Activated T-helper 1 cell treated with anti-CD3 and anti-CD28 coated beads, Interleukin-2, amount 50 U/mL, for 16 hours (primary cell): ENCODE results near the gene ZFPM1.

Experiments used
- DNase-seq, 2 donors: peaks; one replicate each; pipeline ENCODE4 v3.0.0-alpha.2; 2020; ENCODE audit warnings: low read depth in 1 of 2, low spot score in 1 of 2

The ZFPM1 gene

DNA sequence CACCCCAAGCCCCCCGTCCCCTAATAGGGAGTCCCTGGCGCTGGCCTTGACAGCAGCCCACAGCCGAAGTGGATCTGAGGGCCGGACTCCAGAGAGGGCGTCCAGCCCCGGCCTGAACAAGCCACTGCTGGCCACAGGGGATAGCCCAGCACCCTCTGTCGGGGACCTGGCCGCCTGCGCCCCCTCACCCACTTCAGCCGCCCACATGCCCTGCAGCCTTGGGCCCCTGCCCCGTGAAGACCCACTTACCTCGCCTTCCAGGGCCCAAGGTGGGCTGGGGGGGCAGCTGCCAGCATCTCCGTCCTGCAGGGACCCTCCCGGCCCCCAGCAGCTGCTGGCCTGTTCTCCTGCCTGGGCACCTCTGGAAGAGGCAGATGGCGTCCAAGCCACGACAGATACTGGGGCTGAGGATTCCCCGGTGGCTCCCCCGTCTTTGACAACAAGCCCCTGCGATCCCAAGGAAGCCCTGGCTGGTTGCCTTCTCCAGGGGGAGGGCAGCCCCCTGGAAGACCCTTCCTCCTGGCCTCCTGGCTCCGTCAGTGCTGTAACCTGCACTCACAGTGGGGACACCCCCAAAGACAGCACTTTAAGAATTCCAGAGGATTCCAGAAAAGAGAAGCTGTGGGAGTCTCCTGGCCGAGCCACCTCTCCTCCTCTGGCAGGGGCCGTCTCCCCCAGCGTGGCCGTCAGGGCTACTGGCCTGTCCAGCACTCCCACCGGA lies 19.3 kb upstream of the ZFPM1 start:
- no peak for DNase-seq

DNA sequence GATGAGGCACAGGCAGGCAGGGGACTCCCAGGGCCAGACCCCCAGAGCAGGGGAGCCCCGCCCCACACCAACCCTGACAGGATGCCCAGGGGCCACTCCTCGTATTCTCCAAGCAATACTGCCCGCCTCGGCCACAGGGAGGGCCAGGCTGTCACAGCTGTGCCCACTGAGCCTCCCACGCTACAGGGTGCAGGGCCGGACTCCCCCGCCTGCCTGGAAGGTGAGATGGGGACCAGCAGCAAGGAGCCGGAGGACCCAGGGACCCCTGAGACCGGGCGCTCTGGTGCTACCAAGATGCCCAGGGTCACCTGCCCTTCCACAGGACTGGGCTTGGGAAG lies 18.8 kb upstream of the ZFPM1 start:
- no peak for DNase-seq

DNA sequence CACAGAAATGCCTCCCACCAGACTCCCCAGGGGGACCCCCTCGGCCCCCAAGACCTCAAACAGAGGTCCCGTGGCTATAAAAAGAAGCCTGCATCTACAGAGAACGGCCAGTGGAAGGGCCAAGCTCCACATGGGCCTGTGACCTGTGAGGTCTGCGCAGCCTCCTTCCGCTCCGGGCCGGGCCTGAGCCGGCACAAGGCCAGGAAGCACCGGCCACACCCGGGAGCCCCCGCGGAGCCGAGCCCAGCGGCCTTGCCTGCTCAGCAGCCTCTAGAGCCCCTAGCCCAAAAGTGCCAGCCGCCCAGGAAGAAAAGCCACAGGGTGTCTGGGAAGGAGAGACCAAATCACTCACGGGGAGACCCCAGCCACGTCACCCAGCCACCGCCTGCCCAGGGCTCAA lies 18.3 kb upstream of the ZFPM1 start:
- no peak for DNase-seq

DNA sequence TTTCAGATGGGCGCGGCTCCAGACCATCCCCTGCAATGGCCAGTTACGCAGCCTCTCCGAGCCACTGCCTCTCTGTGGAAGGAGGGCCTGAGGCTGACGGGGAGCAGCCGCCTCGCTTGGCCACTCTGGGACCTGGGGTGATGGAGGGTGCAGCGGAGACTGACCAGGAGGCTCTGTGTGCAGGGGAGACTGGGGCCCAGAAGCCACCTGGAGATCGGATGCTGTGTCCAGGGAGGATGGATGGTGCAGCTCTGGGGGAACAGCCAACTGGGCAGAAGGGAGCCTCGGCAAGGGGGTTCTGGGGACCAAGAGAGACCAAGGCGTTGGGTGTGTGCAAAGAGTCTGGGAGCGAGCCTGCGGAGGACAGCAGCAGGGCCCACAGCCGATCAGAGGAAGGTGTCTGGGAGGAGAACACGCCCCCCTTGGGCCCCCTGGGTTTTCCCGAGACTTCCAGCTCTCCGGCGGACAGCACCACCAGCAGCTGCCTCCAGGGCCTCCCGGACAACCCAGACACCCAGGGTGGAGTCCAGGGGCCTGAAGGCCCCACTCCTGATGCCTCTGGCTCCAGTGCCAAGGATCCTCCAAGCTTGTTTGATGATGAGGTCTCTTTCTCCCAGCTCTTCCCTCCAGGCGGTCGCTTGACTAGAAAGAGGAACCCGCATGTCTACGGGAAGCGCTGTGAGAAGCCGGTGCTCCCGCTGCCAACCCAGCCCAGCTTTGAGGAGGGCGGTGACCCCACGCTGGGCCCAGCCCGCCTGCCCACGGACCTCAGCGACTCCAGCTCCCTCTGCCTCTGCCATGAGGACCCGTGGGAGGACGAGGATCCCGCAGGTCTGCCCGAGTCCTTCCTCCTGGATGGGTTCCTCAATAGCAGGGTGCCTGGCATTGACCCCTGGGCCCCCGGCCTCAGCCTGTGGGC lies 17.4 kb upstream of the ZFPM1 start:
- DNase-seq = no peak

DNA sequence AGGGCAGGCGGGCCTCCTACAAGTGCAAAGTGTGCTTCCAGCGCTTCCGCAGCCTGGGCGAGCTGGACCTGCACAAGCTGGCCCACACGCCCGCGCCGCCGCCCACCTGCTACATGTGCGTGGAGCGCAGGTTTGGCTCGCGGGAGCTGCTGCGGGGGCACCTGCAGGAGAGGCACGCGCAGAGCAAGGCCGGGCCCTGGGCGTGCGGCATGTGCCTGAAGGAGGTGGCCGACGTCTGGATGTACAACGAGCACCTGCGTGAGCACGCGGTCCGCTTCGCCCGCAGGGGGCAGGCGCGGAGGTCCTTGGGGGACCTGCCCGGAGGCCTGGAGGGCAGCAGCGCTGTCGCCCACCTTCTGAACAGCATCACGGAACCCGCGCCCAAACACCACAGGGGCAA lies 16.3 kb upstream of the ZFPM1 start:
- no peak for DNase-seq

DNA sequence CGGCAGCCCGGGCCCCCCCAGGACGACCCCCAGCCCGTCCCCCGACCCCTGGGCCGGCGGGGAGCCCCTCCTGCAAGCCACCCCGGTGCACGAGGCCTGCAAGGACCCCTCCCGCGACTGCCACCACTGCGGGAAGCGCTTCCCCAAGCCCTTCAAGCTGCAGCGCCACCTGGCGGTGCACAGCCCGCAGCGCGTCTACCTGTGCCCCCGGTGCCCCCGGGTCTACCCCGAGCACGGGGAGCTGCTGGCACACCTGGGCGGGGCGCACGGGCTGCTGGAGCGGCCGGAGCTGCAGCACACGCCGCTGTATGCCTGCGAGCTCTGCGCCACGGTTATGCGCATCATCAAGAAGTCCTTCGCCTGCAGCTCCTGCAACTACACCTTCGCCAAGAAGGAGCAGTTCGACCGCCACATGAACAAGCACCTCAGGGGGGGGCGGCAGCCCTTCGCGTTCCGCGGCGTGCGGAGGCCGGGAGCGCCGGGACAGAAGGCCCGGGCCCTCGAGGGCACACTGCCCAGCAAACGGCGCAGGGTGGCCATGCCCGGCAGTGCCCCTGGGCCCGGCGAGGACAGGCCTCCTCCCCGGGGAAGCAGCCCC lies 15.6 kb upstream of the ZFPM1 start:
- DNase-seq = peak; percentile 29 to 63

DNA sequence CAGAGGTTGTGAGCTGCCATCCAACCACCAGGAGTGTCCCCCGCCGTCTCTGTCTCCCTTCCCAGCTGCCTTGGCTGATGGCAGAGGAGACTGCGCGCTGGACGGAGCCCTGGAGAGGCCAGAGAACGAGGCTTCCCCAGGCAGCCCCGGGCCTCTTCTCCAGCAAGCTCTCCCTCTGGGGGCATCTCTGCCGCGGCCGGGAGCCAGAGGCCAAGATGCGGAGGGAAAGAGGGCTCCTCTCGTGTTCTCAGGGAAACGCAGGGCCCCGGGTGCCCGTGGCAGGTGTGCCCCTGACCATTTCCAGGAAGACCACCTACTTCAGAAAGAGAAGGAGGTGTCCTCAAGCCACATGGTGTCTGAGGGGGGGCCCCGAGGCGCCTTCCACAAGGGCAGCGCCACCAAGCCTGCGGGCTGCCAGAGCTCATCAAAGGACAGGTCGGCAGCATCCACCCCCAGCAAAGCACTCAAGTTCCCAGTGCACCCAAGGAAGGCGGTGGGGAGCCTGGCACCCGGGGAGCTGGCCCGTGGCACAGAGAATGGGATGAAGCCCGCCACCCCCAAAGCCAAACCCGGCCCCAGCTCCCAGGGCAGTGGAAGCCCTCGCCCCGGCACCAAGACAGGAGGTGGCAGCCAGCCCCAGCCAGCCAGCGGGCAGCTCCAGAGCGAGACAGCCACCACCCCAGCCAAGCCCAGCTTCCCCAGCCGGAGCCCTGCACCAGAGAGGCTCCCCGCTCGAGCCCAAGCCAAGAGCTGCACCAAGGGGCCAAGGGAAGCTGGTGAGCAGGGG lies 14.8 kb upstream of the ZFPM1 start:
- DNase-seq = no peak

DNA sequence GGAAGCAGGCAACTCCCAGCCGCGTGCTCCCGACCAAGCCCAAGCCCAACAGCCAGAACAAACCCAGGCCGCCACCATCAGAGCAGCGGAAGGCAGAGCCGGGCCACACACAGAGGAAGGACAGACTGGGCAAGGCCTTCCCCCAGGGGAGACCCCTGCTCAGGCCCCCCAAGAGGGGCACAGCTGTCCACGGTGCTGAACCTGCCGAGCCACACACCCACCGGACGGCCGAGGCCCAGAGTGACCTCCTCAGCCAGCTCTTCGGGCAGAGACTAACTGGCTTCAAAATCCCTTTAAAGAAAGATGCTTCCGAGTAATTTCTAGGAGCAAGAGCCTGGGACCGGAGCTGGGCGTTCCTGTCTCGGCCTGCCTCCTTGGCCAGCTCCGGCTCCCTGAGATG lies 14.1 kb upstream of the ZFPM1 start:
- DNase-seq = no peak

DNA sequence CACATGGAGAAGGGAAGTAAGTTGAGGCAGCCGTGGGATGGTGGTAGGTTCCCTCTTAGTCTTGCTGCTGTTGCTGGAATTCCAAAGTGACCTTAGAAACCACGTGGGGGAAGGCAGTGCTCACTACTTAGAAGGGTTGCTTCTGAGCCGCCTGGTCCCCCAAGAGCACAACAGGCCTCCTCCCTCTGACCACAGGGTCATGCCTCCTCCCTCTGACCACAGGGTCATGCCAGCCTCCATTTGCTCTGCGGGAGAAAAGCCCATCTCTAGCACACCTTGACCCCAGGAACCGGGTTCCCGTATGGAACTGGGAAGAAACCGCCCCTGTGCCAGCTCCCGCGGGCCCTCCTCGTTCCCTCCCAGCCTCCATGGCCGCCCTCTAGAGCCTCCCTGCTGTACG lies 13.4 kb upstream of the ZFPM1 start:
- DNase-seq = no peak

DNA sequence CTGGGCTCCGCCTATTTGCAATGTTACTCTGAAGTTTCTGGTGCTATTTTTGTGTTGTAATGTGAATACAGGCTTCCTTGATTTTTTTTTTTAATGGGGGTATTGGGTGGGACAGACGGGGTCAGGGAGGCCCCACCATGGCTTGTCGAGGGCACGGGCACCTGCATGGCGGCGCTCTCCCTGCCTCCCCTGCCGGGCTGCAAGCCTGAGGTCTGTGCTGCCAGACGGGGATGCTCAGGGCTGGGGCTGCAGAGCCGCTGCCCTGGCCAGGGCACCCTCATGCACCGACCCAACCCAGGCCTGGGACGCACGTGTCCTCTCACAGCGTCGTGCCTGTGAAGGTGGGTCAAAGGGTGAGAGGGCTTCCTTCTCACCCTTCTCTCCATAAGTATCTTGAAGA lies 13.0 kb upstream of the ZFPM1 start:
- DNase-seq = no peak

DNA sequence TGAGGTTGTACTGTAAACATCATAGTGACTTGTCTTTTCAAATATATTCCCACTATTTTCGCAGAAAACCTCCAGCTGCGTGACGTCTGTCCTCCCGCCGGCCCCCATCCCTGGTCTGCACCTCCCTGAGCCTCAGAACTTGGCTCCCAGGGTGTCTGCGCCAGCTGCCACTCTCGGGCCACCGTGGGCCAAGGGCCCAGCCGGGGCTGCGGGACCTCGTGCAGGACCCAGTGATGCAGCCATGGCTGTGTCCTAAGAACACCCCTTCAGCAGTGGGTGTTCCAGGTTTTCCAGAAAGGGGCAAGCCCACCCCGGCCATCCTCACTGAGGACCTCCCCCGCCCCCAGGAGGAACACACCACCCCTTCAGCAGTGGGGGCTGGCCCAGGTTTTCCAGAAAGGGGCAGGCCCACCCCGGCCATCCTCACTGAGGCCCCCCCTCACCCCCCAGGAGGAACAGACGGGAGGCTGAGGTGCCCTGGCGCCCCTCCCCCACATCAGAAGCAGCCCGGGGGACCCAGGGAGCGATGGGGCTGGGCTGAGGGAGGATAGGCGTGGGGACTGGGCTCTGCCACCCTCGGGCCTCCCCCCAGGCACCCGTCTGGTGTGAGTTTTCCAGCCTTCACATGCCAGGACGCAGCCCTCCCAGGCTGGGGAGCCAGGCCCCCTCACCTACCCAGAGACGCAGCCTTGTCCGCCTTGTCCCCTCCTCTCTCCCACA lies 12.2 kb upstream of the ZFPM1 start:
- DNase-seq = no peak

DNA sequence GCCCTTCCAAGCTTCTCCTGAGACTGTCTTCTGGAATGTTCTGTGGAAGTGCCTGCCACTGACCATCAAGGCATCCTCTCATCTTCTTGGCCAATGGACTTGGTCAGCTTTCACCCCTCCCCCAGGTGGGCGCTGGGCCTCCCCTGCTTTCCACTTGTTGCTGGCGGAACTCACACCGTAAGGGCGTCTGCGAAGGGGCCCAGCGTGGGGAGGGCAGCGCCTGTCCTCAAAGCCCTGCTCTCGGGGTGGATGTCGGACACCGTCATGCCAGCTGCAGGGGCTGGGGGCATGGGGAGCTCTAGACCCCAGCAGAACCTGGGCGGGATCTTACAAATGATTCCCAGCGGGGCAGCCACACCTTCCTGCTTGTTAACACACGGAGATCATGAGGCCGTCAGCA lies 11.6 kb upstream of the ZFPM1 start:
- no peak for DNase-seq

DNA sequence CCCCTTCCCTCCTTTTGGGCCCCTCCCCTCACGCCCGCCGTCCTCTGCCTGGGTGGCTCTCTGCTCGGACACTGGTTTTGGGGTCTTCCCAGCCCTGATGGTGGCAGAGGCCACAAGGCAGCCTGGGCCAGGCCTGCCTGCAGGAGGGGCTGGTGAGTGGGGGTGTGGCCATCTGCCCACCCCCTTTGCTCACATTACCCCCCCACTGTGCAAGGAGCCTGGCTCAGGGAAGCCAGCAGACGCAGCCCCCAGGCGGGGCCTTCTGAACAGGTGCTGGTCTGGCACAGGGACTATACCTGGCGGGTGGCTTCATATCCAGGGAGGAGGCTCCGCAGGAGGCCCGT lies 10.7 kb upstream of the ZFPM1 start:
- DNase-seq = no peak

DNA sequence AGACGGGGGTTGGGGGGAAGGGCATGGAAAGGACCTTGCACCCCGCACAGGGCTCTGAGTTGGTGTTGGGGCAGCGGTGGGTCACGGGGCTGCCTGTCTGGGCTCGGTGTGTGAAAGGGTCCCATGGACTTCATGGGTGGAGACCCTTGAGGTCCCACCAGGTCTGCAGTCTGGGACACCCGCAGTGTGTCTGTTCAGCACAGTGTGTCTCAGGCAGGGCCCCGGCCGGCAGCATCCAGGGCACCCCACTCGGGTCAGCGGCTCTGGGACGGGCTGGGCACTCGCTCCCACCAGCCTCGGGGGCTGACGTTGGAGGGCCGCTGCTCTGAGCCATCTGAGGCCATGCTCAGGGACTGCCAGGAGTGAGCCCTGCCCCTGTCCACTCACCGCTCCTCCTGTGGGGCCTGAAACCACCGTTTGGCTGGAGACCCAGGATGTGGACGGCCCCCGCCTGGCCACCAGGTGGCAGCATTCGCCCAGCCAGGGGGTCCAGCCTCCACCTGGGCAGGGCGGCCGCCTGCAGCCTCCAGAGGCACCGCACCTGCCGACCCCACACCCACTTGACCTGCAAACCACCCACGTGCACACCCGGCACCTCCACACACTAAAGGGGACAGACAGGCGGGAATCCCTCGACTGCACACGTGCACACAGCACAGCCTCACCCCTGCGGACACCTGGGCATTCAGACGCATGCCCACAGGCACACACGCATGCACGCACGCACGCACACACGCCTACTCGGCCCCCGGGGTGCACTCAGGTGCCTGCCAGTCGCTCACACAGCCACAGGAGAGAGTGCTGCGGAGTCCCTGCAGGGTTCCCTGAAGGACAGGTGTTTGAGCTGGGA lies 10.1 kb upstream of the ZFPM1 start:
- DNase-seq = peak; percentile 68 to 74

DNA sequence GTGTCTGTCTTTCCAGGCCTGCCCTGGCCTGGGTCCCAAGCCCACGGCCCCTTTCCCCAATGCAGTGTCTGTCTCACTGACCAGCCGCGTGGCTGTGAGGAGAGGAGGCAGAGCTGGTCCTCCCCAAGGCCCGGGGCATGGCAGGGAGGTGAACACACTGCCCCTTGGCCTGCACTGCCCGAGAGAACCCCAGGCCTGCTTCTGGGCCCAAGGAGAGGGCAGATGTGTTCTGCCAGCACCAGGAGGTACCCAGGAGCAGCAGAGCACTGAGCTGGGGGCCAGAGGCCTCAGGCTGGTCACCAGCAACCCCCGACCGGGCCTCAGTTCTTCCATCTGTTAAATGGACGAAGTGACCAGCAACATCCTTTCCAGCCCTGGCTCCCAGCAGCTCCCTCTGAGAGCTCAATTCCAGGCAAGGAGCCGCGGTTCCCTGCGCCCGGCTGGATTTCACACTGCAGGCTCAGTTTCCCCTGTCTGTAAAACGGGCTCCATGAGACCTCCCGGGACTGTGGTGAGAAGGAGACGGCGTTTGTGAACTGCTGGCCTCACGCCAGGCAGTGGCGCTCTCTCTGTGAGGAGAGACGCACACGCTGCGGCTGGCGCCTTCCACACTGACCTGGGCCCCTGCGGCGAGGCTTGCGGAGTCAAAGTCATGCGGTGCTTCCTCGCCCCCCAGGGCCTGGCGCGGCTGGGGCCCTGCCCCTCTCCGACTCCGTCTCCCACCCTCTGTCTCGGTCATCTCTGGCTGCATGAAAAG lies 8.1 kb upstream of the ZFPM1 start:
- no peak for DNase-seq

DNA sequence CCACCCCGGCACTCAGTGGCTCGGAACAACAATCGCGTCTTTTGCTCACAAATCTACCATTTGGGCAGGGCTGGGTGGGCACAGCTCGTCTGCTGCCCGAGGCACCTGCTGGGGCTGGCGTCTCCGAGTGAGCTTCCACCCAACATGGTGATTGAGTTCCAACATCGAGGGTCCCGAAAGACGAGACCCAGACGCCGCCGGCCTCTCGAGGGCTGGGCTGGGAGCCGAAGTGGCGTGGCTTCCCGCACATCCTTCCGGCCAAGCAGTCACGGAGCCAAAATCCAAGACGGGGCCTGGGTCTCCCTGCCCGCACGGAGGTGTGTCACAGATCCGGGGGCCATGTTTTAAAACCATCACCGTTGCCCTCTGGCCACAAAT lies 7.5 kb upstream of the ZFPM1 start:
- no peak for DNase-seq

DNA sequence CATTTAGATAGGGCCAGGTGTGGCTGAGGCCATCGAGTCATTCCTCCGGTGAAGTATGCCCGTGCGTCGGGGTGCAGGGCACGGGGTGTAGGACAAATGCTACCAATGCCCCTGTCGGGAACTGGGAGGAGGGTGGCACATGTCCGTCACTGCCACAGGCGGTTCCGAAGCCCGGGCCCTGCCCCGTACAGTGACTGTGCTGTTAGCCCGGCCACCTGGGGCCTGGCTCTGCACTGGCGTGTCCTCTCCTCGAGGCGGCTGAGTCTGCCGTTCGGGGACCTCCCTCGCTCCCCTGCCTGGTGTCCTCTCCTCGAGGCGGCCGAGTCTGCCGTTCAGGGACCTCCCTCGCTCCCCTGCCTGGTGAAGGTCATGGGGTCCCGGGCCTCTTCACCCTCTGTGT lies 7.0 kb upstream of the ZFPM1 start:
- DNase-seq = no peak

DNA sequence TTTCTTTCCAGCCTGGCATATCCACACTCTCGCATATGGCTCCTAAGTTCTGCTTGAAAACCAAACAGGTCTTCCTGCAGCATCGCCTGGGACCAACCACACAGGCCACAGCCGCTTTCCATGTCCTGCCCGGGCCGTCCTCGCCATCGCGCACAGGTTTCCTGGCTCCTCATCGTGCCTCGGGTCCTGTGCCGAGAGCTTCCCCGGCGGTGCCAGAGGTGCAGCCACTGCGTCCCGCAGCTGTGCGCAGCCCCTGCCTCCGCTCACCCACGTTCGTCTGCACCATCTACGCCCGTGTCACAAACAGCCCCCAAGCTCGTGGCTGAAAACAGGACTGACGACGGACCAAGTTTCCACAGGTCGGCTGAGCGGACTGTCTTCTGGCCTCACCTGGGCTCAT lies 6.3 kb upstream of the ZFPM1 start:
- no peak for DNase-seq

DNA sequence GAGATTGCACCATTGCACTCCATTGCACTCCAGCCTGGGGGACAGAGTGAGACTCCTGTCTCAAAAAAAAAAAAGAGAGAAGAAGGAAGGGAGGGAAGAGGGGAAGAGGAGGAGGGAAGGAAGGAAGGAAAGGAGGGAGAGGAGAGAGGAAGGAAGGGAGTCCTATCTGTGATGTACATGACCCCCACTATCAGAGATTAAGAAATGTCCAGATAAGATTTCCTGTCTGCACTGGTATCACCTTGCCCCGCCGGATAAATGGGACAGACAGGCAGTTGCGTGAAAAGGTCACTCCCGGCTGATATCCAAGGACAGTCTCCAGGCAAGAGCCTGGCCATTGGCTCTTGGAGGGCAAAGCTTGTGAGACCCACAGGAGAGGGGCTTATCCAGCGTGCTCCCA lies 5.2 kb upstream of the ZFPM1 start:
- no peak for DNase-seq
